B cell (primary cell): ENCODE measurements around the gene ERC2.

Experiments used
- CTCF ChIP-seq: fragments of 200-600 bp; IDR thresholded peaks from one replicate; pipeline ENCODE4 v1.8.0; 2022; ENCODE audit warnings: antibody characterized with exemption, mild to moderate bottlenecking
- EZH2 ChIP-seq: IDR thresholded peaks from 2 replicates; pipeline ENCODE4 v1.6.1; 2012; ENCODE audit warnings: borderline replicate concordance, low read depth, mild to moderate bottlenecking, moderate library complexity, low read length; ENCODE audit not compliant: insufficient read depth, poor library complexity, severe bottlenecking

GRCh38 chr3:55690177-55690576, 778.1 kb downstream of the ERC2 start:
- TF ChIP-seq CTCF (no peak), EZH2 (no peak)
